ENCODE measurements around the gene COP1. TPM values are rescaled to one million over a fixed set of nuclear protein-coding genes. Genes with fewer than 3 reads are reported as not detected.

Gene COP1
- total RNA-seq, 4 donors from 2014 or later: 74.1 to 104 (median 87.5) TPM

GRCh38 chr1:175941164-175941563 is 265.9 kb downstream of the COP1 start:
- no peak for DNase-seq (ENCODE audit: low spot score in 2 of 2)
- H3K4me3 ChIP-seq: no peak overlapping the region
- H3K4me1 ChIP-seq: no peaks in the 10 kb centered on the region
- no peak overlapping the region for H3K27ac ChIP-seq
- TF ChIP-seq POLR2A (IDR thresholded peaks at IDR 0.05): no peak
- TF ChIP-seq EP300 (IDR thresholded peaks at IDR 0.05): no peak
- no peak for TF ChIP-seq CTCF (IDR thresholded peaks at IDR 0.05)
- H3K27me3 ChIP-seq: no peaks in the 10 kb centered on the region
- WGBS, 2 donors: 89 to 94% methylated on average over 2 of the region's 2 CpGs
- H3K9me3 ChIP-seq: no peaks in the 10 kb centered on the region
- peaks cover 0 to 80% (median 0%) of the 10 kb centered on the region in 3 donors for H3K36me3 ChIP-seq

GRCh38 chr1:175936736-175937135 is 270.4 kb downstream of the COP1 start:
- no peak for DNase-seq (ENCODE audit: low spot score in 2 of 2)
- H3K9me3 ChIP-seq: no peaks in the 10 kb centered on the region
- H3K4me3 ChIP-seq: no peak overlapping the region
- TF ChIP-seq EP300 (IDR thresholded peaks at IDR 0.05) (no peak), POLR2A (IDR thresholded peaks at IDR 0.05) (no peak), CTCF (IDR thresholded peaks at IDR 0.05) (no peak)
- no peak overlapping the region for H3K27ac ChIP-seq
- no peaks in the 10 kb centered on the region for H3K4me1 ChIP-seq
- 96 to 97% methylated on average over 6 of the region's 6 CpGs for WGBS, 2 donors
- H3K27me3 ChIP-seq: no peaks in the 10 kb centered on the region
- peaks cover 0 to 51% (median 0%) of the 10 kb centered on the region in 3 donors for H3K36me3 ChIP-seq

GRCh38 chr1:175935566-175936115 is 271.4 kb downstream of the COP1 start:
- Histone ChIP-seq H3K27me3 (no peaks in the 10 kb centered on the region), H3K4me1 (no peaks in the 10 kb centered on the region), H3K4me3 (no peak overlapping the region), H3K36me3 (peaks cover 0 to 48% (median 0%) of the 10 kb centered on the region in 3 donors), H3K9me3 (no peaks in the 10 kb centered on the region), H3K27ac (no peak overlapping the region)
- TF ChIP-seq POLR2A (IDR thresholded peaks at IDR 0.05): no peak
- TF ChIP-seq CTCF (IDR thresholded peaks at IDR 0.05): no peak
- TF ChIP-seq EP300 (IDR thresholded peaks at IDR 0.05): no peak
- 50 to 57% methylated on average over 3 of the region's 3 CpGs for WGBS, 2 donors
- DNase-seq (ENCODE audit: low spot score in 2 of 2): no peak

GRCh38 chr1:175935166-175935565 is 271.9 kb downstream of the COP1 start:
- WGBS, 2 donors: 83 to 92% methylated on average over 3 of the region's 3 CpGs
- TF ChIP-seq EP300 (IDR thresholded peaks at IDR 0.05) (no peak), CTCF (IDR thresholded peaks at IDR 0.05) (no peak), POLR2A (IDR thresholded peaks at IDR 0.05) (no peak)
- peaks cover 0 to 1% (median 0%) of the 10 kb centered on the region in 4 donors for H3K9me3 ChIP-seq

GRCh38 chr1:175933801-175934200 is 273.3 kb downstream of the COP1 start:
- peaks cover 0 to 41% (median 0%) of the 10 kb centered on the region in 3 donors for H3K36me3 ChIP-seq
- no peak for DNase-seq (ENCODE audit: low spot score in 2 of 2)
- TF ChIP-seq CTCF (IDR thresholded peaks at IDR 0.05) (no peak), POLR2A (IDR thresholded peaks at IDR 0.05) (no peak), EP300 (IDR thresholded peaks at IDR 0.05) (no peak)
- 64 to 65% methylated on average over 3 of the region's 3 CpGs for WGBS, 2 donors
- peaks cover 0 to 13% (median 0%) of the 10 kb centered on the region in 4 donors for H3K9me3 ChIP-seq
- H3K4me3 ChIP-seq: no peak overlapping the region
- no peaks in the 10 kb centered on the region for H3K27me3 ChIP-seq
- no peaks in the 10 kb centered on the region for H3K4me1 ChIP-seq
- no peak overlapping the region for H3K27ac ChIP-seq

More at GRCh38 chr1:175935166-175935565, 271.9 kb downstream of the COP1 start:
- Histone ChIP-seq H3K36me3 (peaks cover 0 to 44% (median 0%) of the 10 kb centered on the region in 3 donors), H3K4me3 (no peak overlapping the region), H3K4me1 (no peaks in the 10 kb centered on the region), H3K27ac (no peak overlapping the region), H3K27me3 (no peaks in the 10 kb centered on the region)
- DNase-seq (ENCODE audit: low spot score in 2 of 2): no peak

All from tibial nerve (tissue), 4 donors.